ENCODE measurements around the gene IGF1.

- no peak for TF ChIP-seq CTCF (IDR thresholded peaks at IDR 0.05)
- TF ChIP-seq EP300 (IDR thresholded peaks at IDR 0.05): no peak
Observed at GRCh38 chr12:102421802-102422583, 58.4 kb downstream of the IGF1 start.

Measured in upper lobe of left lung (tissue), 4 donors.